DMS79 treated with DMSO at 0.1 percent for 48 hours (cell line): ENCODE results near the gene NUP210L.

Experiments used
- DNase-seq: peaks from one replicate; lab custom pipeline; 2025; lab: John Stamatoyannopoulos, UW

The NUP210L gene

DNA sequence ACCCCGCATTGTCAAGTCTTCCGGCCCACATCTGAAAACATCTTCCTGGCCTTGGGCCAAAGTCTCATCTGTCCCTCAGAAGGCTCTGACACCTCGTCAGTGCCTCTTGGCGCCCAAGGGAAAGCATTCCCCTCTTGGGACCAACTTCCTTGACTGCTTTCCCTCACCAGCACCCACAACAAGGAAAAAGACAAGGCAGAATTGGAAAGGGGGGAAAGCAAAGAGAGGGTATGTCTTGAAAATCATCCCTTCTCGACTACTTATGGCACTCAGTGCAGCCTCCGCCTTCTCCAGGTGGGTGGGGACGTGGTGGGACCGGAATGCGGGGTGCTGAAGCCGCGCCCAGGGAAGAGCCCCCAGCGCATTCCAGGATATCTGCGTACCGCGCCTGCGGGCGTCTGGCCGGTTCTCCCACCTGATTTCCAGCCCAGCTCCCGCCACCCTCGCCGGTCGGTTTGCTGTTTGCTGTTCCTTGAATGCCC is 191.0 kb downstream of the NUP210L start:
- DNase-seq: peak; percentile 68

DNA sequence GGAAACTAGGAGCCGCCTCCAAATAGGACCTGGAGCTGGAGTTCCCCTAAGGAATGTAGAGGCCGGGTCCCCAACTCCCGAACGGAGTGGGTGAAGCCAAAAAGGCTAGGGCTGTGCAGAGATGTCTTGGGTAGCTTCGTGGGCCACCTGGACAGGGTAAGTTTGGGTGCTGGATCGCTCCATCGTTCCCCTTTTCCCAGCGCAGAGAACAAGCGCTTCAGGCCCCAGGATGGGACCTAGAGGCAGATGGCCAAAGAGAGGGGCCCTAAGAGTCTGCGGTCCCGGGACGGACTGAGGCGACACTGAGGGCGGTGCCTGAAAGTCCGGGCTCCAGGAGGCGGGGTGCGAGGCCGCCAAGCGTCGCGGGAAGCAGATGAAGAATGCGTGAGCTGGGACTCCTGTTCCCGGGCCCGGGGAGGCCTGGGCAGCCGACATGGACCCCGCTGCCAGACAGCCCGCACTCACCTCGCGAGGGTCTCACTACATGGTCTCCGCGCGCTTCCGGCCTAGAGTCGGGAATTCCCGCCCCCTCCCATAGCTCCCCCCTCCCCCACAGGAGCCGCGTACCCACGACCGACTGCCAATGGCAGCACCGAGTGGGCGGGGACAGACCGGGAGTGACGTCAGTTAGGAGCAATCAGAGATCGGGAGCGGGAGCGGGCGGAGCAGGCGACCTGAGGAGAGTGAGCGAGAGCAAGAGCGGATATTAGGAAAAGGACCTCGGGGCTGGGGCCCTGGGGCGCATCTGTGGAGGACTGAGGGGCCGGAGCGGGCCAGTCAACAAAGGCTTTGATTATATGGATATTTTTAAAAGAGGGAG is 191.6 kb downstream of the NUP210L start, which contains the start of gene SLC39A1:
Gene SLC39A1 (minus strand): TSS at position 508 of the 820 bp plus-strand sequence. CDS start 822 bp downstream, outside the sequence.
- peak; percentile 98 for DNase-seq

DNA sequence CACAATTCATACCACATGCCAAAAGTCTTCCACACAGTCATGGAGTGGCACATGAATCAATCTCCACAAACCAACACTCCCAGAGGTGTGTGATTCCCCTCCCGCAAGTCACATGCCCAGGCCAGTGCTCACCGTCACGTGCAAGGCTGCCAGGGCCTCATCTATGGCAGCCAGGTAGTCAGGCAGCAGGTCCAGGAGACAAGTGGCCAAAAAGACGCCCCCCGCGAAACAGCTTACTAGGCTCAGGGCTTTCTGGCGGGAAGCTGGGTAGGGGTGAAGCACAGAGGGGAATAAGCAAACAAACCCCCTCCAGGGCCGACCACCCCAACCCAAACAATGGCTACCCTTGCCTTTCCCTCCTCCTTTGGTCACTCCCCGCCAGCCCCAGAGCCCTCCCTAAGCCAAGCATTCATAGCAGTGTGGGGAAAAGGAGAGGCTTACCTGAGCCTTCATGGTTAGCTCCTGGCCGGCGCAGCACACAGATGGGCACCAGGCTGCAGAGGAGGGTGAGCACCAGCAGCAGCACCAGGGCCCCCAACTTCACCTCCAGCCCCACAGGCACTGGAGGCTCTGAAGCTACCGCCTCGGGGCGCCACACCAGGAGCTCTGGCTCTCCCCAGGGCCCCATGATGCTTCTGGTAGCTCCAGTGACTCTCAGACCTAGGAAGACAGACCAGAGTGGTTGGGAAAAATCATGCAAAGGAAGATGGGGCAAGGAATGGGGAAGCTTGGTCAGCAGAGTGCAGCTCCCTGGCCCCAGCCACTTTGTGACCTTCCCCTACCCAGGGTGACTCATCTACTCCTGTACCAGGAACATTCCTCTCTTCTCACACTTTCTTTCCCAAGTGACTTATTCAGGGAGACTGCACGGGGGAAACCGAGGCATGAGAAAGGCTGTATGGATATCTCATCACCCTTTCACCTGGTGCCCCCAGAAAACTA is 192.5 kb downstream of the NUP210L start:
- DNase-seq: no peak

DNA sequence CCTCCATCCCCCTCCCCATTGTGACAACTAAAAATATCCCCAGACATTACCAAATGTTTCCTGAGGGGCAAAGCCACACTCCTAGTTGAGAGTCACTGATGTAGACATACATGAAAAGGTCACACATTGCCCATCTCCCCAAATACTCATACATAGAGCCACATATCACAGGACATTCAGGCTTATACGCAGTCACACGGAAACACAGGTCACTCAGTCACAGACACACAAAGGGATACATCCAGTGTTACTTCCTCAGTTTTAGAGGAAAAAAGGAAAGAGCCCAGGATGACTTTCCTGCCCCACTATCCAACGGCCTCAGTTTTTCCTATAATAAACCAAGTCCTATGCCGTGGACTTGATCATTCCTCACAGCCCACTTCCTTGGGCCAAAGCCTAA is 193.5 kb downstream of the NUP210L start:
- DNase-seq: no peak

DNA sequence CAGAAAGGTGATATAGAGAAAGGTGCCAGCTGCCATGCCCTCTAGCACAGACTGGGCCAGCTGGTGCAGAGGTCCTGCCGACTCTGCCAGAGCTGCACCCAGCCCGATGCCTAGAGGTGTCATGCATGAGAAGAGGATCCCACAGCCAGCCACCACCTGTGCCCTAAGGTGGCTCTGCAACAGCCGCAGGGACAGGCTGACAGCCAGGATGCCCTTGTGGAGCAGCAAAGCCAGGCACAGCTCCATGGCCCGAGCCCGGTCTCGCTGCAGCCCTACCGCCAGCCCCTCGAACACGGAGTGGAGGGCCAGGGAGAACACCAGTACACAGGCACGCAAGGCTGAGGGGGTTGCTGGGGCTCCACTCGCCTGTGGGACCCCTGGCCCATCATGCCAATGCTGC is 194.7 kb downstream of the NUP210L start:
- DNase-seq: no peak

DNA sequence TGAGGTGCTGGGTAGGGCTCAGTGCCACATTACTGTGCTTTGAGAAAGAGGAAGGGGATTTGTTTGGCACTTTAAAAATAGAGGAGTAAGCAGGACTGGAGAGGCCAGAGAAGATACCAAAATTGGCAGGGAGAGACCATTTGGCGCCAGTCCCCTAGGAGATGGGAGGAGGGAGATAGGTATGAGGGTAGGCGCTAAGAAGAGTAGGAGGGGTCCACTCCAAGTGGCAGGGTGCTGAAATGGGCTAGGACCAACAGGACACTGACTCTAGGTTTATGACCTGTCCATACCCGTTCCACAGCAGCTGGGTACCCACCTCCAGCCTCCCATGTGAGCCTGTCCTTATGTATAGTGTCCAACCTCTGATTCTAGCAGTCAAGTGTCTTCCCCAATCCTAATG is 195.4 kb downstream of the NUP210L start:
- DNase-seq: no peak

DNA sequence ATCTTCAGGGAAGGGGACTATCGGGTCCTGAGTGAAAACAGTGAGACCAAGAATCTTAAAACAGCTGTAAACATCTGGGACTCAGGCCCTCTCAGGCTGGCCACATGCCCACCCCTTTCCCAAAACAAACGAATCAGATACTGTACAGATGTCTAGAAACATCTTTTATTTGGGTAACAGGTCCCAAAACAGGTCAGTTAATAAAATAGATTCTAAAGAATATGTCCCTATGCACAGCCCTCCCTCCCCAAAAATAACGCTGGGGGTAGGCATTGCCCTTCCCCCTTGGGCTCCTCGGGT is 196.0 kb downstream of the NUP210L start:
- no peak for DNase-seq

DNA sequence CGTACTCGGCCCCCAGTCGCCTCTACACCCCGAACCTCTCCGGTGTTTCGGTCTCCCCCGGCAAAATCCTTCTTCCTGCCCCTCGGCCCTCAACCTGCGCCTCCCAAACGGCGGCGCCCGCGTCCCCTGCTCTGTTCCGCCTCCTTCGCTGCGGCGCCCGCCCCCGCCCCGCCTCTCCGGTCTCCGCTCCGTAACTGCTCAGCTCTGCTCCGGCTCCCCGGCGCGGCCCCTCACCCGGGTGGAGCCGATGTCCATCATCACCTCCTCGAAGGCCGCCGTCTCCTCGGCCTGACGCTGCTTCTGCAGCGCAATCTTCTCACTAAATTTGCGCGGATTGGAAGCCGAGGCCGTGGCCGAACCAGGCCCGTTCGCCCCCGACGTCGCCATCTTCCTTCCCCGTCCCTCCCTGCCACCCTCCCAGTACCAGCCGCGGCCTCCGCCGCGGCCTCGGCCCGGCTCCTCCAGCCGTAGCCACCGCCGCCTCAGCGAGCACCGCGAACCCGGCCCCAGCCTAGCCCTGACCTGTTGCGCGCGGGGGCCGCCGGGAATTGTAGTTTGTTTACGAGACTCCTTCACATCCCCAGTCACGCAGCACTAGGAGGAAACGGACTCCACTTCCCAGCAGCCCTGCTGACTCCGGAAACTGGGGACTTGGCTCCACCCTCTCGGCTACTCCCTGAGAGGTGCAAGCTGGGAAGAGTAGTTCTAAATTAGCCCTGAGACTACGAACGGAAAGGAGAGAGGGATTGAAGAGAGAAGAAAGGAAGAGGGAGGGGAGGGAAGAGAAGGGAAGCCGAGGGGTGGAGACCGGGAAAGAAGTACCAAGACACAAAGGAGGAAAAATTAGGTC is 196.5 kb downstream of the NUP210L start, which contains the start of gene CRTC2:
Gene CRTC2 (minus strand): TSS at position 502 of the 850 bp plus-strand sequence. CDS start 115 bp downstream, at position 387.
- DNase-seq: peak; percentile 98

DNA sequence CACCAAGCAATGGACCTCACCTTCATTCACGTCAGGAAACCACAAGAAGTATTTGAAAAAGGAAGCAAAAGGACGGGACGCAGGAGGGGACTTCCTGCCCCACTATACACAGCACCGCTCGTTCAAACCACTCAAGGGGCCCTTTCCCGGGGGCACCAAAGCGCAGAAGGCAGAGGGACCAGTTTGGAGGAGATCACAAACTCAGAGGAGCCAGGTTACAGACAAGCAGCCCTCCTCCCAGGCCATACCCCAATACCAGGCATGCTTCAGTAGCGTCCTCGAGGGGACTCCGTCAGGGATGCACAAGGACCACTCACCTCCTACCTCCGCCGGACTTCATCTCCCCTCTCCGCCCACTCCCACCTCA is 197.1 kb downstream of the NUP210L start:
- peak; percentile 19 for DNase-seq

DNA sequence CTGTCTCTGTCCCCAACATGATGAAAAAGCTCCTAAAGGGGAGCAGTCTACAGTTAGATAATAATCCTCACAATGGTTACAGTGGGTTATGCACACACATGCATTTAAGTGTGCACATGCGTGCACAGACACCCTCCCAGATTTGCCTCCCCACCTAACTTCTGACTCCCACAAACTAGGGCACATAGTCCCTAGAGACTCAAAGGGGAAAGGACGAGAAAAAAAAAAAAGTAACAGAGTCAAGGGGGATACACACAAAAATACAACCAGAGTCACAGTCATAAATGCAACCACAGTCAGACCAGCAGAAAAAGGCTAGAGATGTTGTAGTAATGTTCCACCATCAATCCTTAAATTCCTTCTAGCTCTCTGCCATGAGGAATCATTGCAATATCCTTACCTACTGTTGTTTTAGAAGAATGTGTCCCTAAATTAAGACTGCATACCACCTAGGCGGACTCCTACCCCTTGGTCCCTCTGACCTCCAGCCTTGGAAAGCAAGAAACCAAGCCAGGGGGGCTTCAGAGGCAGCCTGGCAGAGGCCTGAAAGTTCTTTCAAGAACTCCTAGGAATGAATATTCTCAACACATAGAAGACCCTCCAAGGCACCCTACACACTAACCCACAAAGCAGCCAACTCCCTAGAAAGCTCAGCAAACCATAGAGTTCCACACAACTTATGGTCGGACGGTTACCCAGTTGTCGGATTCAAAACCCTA is 197.7 kb downstream of the NUP210L start:
- no peak for DNase-seq

DNA sequence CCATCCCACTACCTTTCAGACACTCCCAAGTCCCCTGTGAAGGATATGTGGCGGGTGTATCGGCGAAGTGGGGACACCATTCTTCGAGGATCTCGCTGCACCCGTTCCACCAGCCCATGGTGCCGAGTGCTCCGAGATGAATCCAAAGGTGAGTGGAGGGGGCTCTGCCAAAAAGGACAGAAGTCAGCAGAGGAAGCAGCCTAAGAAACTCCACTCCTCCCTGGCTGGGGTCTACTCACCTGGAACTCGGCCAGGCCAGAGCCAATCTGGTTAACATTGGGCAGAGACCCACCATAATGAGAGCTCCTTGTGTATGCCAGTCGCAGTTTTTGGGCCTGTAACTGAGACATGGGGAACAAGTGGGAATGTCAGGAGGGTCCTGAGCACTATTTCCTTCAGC is 200.0 kb downstream of the NUP210L start:
- DNase-seq: no peak

DNA sequence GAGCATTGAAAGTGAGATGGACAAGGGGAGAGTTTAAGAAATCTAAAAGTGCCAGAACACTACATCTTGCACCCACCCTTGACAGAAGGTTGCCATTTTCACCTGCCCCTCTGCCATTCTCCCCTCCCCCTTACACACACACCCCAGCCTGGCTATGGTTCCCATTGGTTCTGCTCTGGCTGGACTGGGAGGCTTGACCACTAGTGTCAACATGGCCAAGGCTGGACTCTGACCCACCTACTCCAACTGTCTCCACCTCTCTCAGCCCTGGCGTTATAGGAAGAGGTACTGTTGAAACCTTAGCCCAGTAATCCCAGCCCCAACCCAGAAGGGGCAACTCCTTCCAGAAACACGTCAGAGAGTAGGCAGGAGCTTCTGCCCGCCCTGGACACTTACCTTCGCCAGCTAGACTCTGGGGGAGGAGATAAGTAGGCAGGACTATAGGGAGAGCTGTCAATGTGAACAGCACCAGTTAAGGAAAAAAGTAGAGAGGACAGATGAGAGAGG is 201.0 kb downstream of the NUP210L start:
- no peak for DNase-seq

DNA sequence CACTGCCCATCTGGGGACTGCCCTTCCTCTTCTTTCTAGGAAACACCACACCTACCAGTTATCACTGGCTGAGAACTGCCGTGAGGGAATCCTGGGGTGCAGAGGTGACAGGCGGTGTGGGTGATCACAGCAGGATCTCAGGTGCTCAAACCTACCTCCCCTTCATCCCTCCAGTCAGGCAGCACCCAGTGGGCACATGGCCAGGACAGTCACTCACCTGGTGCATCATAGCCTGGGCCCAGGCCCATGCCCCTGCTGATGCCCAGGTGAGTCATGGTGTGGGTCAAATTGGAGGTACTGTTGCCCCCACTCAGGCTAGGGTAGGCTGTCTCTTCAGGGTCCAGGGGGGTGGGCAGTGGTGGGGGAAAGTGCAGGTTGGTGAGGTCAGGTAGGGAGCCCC is 203.1 kb downstream of the NUP210L start:
- no peak for DNase-seq

DNA sequence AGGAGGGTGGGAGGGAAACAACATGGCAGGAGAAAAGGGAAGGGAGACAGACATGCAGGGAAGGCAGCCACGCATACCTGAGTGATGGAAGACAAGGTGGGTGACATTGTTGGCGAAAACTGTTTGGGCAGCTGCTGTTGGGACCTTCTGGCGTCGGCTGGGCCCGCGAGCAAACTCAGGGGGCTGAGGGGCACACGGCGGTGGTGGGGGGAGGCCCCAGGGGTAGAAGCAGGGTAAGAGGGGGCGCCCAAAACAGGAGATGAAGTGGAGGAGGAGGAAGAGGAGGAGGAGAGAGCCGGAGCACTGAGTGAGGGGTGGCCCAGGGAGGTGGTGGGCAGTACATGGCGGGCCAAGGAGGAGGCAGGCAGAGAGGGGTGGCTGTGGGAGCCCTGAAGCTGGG is 203.7 kb downstream of the NUP210L start:
- DNase-seq: no peak

DNA sequence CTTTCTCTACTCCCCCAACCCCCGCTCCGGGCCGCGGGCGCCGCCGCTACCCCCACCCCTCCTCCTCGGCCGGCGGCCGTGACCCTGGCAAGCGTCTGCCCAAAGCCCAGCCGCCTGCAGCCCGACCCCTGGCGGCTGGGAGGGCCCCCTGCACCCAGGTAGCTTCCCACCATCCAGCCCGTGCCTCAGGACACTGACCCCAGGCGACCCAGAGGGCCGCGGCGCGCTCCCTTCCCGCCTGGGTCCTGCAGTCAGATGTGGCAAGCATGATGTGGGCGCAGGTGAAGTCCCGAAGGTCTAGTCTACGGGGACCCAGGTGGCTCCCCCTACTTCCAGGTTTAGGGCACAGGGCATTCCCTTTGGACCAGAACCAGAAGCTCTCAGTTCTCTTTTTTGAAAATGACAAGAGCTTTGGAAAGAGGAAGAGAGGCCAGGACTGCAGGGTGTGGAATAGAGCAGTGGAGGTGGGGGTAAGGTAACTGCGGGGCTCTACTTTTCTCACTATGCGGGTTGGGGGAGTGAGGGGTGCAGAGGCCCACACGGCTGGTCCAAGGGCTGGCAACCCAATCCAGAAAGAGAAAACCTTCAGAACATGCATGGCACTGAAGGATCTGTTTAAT is 208.1 kb downstream of the NUP210L start, which contains the start of gene DENND4B:
Gene DENND4B (minus strand): TSS at position 97 of the 620 bp plus-strand sequence. CDS start 2,344 bp downstream, outside the sequence.
- peak; percentile 28 for DNase-seq

DNA sequence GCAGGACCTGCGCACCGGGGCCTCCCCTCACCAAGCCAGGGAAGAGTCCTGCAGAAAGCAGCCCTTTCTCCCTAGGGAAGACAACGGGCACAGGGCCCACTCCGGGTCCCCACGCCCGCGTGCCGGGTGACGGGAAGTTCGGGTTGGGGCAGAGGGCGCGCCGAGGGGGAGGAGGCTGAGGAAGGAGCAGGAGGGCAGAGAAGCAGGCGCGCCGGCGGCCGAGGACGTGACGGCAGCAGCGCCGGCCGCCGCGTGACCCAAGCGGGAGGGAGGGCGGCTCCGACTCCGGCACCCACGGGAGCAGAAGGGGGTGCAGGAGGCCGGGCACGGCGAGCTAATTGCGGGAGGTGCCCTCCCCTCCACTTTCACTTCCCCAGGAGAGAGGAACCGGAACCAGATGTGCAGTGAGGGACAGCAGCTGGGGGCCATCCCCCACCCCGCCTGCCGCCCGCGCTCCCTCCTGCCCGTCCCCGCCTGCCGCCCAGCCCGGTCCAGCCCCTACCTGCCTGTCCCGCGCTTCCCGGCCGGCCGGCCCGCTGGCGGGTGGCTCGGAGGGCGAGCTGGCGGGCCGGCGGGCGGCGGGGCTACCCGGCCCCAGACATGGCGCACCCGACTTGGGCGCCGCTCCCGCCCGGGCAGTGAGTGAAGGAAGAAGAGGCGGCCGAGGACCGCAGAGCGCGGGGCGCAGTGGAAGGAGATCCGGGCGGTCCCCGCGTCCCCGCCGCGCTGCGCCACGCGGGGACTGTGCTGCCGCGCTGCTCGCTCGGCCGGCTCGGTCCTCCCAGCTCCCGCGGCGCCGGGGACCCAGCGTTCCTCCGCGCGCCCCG is 208.9 kb downstream of the NUP210L start:
- peak; percentile 31 for DNase-seq

DNA sequence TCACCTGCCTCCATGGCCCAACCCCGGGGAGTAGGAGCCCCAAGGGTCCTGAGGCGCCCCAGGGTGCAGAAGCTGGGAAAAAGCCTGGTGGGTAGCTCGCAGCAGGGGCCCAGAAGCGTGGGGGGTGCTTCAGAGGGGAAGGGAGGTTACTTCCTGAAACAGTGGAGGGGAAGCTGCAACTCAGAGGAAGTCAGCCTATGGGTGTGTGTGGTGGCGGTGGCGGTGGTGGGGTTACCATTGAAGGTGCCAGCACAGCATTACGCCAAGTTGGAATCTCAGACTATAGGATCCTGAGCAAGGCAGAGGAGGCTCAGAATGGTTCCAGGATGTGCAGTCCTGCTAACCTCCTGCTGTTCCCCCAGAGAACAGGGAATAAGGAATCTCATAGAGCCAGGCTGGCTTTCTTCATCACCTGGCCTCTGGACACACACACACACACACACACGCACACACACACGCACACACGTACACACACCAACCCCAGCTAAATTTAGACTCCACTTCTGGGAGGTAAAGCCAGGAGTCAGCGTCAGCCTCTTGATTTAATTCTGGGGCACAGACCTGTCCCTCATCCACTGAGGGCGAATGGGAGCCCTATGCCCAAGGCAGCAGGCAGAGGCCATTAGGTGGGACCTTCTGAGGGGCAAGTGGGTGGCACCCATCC is 209.6 kb downstream of the NUP210L start:
- no peak for DNase-seq

DNA sequence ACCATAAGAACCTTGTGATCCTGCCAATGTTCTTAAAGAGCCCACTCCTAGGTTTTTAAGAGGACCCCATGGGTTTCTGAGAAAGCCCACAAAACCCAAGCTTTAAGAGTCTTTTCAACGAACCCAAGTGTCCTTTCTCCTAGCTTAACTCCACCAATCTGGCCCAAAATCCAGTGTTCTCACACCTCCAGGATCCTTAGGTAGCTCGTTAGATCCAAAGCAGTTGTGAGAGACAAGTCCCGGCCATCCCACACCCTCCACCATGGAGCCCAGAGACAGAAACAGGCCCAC is 210.1 kb downstream of the NUP210L start:
- no peak for DNase-seq
